SK-N-SH treated with all-trans-retinoic acid at 6 μM for 48 hours (cell line): ENCODE measurements around the gene TXLNB.

Source experiments
- ARNTL ChIP-seq: fragments of 450-650 bp; formaldehyde crosslinking; IDR thresholded peaks from 2 replicates; pipeline ENCODE4 v1.5.0; 2020; ENCODE audit warnings: low read depth, mild to moderate bottlenecking, moderate library complexity, borderline replicate concordance
- CREB5 ChIP-seq: fragments of 250-450 bp; sonication (Bioruptor Pico); IDR thresholded peaks from 2 replicates; pipeline ENCODE4 v1.5.1; 2020; ENCODE audit warnings: low read depth, mild to moderate bottlenecking, moderate library complexity
- PATZ1 ChIP-seq: fragments of 250-450 bp; sonication (Bioruptor Pico); IDR thresholded peaks from 2 replicates; pipeline ENCODE4 v1.8.0; 2020; ENCODE audit warnings: mild to moderate bottlenecking, moderate library complexity, borderline replicate concordance
- RARB ChIP-seq: fragments of 250-450 bp; sonication (Bioruptor Pico); IDR thresholded peaks from 2 replicates; pipeline ENCODE4 v1.8.0; 2021; ENCODE audit warnings: mild to moderate bottlenecking, moderate library complexity
- TSHZ2 ChIP-seq: fragments of 250-450 bp; sonication (Bioruptor Pico); IDR thresholded peaks from 2 replicates; pipeline ENCODE4 v1.5.0; 2020; ENCODE audit warnings: mild to moderate bottlenecking, moderate library complexity
- ZC3H10 ChIP-seq: fragments of 250-450 bp; sonication (Bioruptor Pico); IDR thresholded peaks from 2 replicates; pipeline ENCODE4 v1.5.1; 2021; ENCODE audit warnings: mild to moderate bottlenecking, moderate library complexity
- ZFP3 ChIP-seq: fragments of 250-450 bp; sonication (Bioruptor Pico); IDR thresholded peaks from 2 replicates; pipeline ENCODE4 v1.5.0; 2020; ENCODE audit warnings: mild to moderate bottlenecking, moderate library complexity
- ZNF565 ChIP-seq: fragments of 450-650 bp; formaldehyde crosslinking; conservative IDR thresholded peaks from 2 replicates; pipeline ENCODE4 v1.5.0; 2020; ENCODE audit warnings: low read depth, mild to moderate bottlenecking, moderate library complexity

GRCh38 chr6:139329224-139329623 is 37.4 kb upstream of the TXLNB start:
- TF ChIP-seq TSHZ2 (CRISPR knock-in tag), result no peak
- TF ChIP-seq RARB (CRISPR knock-in tag), result no peak
- no peak for TF ChIP-seq ZNF565 (CRISPR knock-in tag)
- no peak for TF ChIP-seq PATZ1 (CRISPR knock-in tag)
- no peak for TF ChIP-seq ARNTL (CRISPR knock-in tag)
- TF ChIP-seq ZFP3 (CRISPR knock-in tag), result no peak
- no peak for TF ChIP-seq CREB5 (CRISPR knock-in tag)
- TF ChIP-seq ZC3H10 (CRISPR knock-in tag), result no peak
